ENCODE data around the gene AMPD3.

- TF ChIP-seq CTCF (IDR thresholded peaks at IDR 0.05) = no peak
- TF ChIP-seq POLR2A (IDR thresholded peaks at IDR 0.05) = no peak
- TF ChIP-seq POLR2AphosphoS5 (IDR thresholded peaks at IDR 0.05) = no peak
Observed at GRCh38 chr11:10478066-10478465, 23.0 kb downstream of the AMPD3 start.
